GM23338 (cell line): ENCODE measurements around the gene TSC22D3.

Experiments
- CREB1 ChIP-seq: fragments of 250-450 bp; sonication (Bioruptor Pico); IDR thresholded peaks from 2 replicates; pipeline ENCODE4 v1.5.0; 2020; ENCODE audit warnings: low read depth, mild to moderate bottlenecking, moderate library complexity
- CTCF ChIP-seq, 2 experiments: fragments of 200-600 bp in 1 of 2; sonication (generic) in 1 of 2; conservative IDR thresholded peaks; 2 replicates each; pipeline versions ENCODE4 v1.5.1 to v1.6.1; 2016 to 2017; ENCODE audit warnings: antibody characterized with exemption in 2 of 2, low read depth in 2 of 2, mild to moderate bottlenecking in 2 of 2, moderate library complexity in 1 of 2
- ETS1 ChIP-seq: IDR thresholded peaks from 2 replicates; pipeline ENCODE4 v1.6.1; 2016; ENCODE audit warnings: antibody characterized with exemption
- EZH2 ChIP-seq: fragments of 200-600 bp; sonication (generic); IDR thresholded peaks from one replicate; pipeline ENCODE4 v1.8.0; 2017; ENCODE audit warnings: antibody characterized with exemption, mild to moderate bottlenecking, low read depth; ENCODE audit not compliant: unreplicated experiment
- EZH2phosphoT487 ChIP-seq: fragments of 200-600 bp; sonication (generic); IDR thresholded peaks from one replicate; pipeline ENCODE4 v1.8.1; 2018; ENCODE audit warnings: antibody characterized with exemption; ENCODE audit not compliant: unreplicated experiment
- JUNB ChIP-seq: IDR thresholded peaks from one replicate; pipeline ENCODE4 v1.6.1; 2016; ENCODE audit warnings: antibody characterized with exemption; ENCODE audit not compliant: unreplicated experiment
- NANOG ChIP-seq: IDR thresholded peaks from 2 replicates; pipeline ENCODE4 v1.6.1; 2016; ENCODE audit warnings: antibody characterized with exemption, borderline replicate concordance
- POLR2AphosphoS5 ChIP-seq: IDR thresholded peaks from 2 replicates; pipeline ENCODE4 v1.6.1; 2016; ENCODE audit warnings: antibody characterized with exemption, low read depth
- REST ChIP-seq: IDR thresholded peaks from one replicate; pipeline ENCODE4 v1.6.1; 2018; ENCODE audit warnings: antibody characterized with exemption; ENCODE audit not compliant: unreplicated experiment
- STAT1 ChIP-seq: IDR thresholded peaks from one replicate; pipeline ENCODE4 v1.6.1; 2016; ENCODE audit warnings: antibody characterized with exemption; ENCODE audit not compliant: unreplicated experiment
- ZNF114 ChIP-seq: fragments of 250-450 bp; sonication (Bioruptor Pico); IDR thresholded peaks from 2 replicates; pipeline ENCODE4 v1.5.0; 2020; ENCODE audit warnings: mild to moderate bottlenecking, moderate library complexity

- TF ChIP-seq POLR2AphosphoS5 (no peak), EZH2 (no peak), CTCF (conservative IDR thresholded peaks at IDR 0.05; ENCODE audit: low read depth in 2 of 2) (no peak), EZH2phosphoT487 (no peak), REST (no peak), JUNB (no peak), CREB1 (no peak), STAT1 (no peak), NANOG (no peak), ZNF114 (no peak), ETS1 (no peak)
Measured at GRCh38 chrX:107687445-107687844, 88.1 kb downstream of the TSC22D3 start.
